HUDEP-2 (cell line): ENCODE measurements around the gene TSTD1.
"Not testable (repeated sequence)": the region's sequence is repeated elsewhere in the genome, so short reads cannot be mapped to it uniquely, and the experiment has no call there.

Source experiments
- DNase-seq, 76 experiments: peaks; one replicate each; lab custom pipeline; 2025; ENCODE audit not compliant: unreplicated experiment in 76 of 76; lab: John Stamatoyannopoulos, UW

TSTD1 gene

GRCh38 chr1:161039546-161039945 is 782 bp upstream of the TSTD1 start:
- no peak for DNase-seq

DNA sequence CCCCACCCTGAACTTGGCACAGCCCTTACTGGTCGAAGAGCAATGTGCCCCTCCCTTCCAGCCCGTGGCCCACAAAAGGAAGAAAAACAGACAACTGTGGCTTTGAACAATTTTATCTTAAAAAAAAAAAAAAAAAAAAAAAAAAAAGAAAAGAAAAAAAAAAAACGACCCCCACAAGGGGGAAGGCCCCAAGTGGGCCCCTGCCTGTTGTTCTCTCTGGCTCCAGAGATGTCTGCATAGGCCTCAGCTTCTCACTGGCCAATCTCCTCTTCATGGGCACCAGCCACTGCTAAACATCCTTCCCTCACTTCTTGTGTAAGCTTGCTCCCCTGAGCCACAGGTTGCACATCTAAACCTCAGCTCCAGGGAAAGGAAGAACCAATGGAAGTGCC is 386 bp upstream of the TSTD1 start:
- DNase-seq, result no peak

- no peak for DNase-seq
These were observed 872 bp downstream of the TSTD1 start for GRCh38 chr1:161037661-161038522.

- DNase-seq, result no peak
These were observed 5.0 kb downstream of the TSTD1 start for GRCh38 chr1:161033751-161034150.

DNA sequence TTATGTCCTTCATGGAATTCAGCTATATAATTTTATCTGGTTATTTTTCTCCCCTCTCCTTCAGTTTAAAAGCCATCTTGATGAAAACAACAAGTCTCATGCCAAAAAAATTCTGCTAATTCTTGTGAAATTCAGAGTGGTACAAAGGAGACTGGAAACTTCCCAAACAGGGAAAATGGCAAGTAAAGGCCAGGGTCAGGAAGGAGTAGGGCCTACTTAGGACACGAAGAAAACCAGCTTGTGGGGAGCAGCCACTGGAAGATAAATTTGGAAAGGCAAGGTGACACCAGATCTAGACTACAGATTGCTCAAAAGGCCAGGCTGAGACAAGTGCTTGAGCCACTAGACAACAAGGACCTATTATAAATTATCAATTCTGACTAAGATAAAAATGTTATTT is 6.4 kb downstream of the TSTD1 start:
- DNase-seq, result no peak

GRCh38 chr1:161031874-161032273 is 6.9 kb downstream of the TSTD1 start:
- DNase-seq, result no peak

DNA sequence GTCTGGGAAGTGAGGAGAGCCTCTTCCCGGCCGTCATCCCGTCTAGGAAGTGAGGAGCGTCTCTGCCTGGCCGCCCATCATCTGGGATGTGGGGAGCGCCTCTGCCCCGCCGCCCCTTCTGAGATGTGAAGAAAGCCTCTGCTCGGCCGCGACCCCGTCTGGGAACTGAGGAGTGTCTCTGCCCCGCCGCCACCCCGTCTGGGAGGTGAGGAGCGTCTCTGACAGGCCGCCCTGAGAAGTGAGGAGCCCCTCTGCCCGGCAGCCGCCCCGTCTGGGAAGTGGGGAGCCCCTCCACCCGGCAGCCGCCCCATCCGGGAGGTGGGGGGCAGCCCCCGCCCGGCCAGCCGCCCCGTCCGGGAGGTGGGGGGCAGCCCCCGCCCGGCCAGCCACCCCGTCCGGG is 9.3 kb downstream of the TSTD1 start:
- not testable (repeated sequence) for DNase-seq

GRCh38 chr1:161026954-161027353 is 11.8 kb downstream of the TSTD1 start:
- DNase-seq, result not testable (repeated sequence)

- DNase-seq, result not testable (repeated sequence)
These were observed 16.3 kb downstream of the TSTD1 start for GRCh38 chr1:161022432-161022831.

- no peak for DNase-seq
These were observed 16.8 kb downstream of the TSTD1 start for GRCh38 chr1:161021970-161022353.

DNA sequence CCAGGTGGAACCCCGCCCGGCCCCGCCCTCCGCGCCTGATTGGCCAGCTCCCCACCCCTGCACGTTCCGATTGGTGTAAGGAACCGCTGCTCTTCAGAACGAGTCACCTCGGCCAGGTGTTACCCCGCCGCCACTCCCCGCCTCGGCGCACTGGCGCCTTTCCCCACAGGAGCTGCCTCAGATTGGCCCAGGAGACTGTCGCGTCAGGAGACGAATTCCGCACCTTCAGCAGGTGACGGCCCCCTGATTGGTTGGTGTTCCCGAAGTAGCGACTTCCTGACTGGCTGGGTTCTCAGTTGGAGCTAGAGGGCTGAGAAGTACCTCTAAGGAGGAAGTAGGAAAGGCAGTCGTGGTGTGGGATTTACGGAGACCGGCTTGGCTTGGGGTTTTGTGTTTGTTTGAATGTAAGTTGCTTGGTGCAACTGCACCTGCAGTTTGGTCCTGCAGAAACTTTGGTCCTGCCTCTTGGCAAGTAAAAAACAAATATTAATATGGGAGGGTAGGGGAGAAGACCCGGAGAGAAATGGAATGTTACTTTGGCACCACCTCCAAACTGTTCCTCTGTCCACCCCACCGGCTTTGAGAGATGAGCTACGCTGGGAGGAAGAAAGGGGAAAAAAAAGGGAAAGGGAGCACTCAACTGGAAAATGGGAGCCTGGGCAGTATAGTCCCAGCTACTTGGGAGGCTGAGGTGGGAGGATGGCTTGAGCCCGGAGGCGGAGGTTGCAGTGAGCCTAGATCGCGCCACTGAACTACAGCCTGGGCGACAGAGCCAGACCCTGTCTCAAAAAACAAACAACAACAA is 17.4 kb downstream of the TSTD1 start:
- peak in 72 of 76 experiments; percentile 31 to 90 (median 74) for DNase-seq

DNA sequence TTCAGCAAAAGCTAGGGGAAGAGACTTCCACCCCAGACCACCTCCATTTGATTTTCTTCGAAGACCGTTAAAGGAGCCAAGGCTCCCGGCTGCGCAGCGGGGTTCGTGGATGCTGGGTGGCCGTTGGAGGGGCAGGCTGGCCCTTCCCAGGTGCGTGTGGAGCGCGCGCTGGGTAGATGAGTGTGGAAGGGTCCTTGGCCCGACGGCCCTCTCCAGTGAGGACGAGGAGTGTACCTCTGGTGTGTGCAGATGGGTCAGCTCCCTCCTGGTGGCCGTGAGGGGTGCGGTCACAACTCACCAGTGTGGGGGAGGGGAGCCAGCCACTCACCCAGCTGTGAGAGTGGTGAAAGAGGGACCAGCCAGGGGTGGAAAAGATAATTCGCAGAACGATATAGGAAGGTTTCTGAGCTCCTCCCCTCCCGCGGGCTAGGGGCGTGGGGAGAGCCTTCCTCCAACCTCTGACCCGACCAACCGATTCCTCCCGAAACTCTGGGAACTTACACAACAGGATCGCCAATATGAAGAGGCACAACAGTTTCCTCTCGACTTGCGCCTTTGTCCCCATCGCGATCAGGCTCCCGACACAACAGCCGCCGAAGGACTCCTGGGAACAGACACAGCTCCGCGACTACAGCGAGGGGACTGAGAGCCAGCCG is 18.1 kb downstream of the TSTD1 start, which contains the start of gene F11R:
TSS of gene F11R (minus strand) at position 644 of the 656 bp plus-strand sequence. CDS start at position 565, 79 bp downstream.
- peak in 69 of 76 experiments; percentile 15 to 90 (median 64) for DNase-seq

GRCh38 chr1:161019751-161020495 is 18.8 kb downstream of the TSTD1 start:
- DNase-seq, result peak in 9 of 76 experiments; percentile 10 to 32 (median 15)

- not testable (repeated sequence) for DNase-seq
These were observed 19.6 kb downstream of the TSTD1 start for GRCh38 chr1:161019111-161019660.

- DNase-seq, result no peak
These were observed 20.2 kb downstream of the TSTD1 start for GRCh38 chr1:161018631-161018930.

GRCh38 chr1:161017756-161018630 is 20.8 kb downstream of the TSTD1 start:
- no peak for DNase-seq

DNA sequence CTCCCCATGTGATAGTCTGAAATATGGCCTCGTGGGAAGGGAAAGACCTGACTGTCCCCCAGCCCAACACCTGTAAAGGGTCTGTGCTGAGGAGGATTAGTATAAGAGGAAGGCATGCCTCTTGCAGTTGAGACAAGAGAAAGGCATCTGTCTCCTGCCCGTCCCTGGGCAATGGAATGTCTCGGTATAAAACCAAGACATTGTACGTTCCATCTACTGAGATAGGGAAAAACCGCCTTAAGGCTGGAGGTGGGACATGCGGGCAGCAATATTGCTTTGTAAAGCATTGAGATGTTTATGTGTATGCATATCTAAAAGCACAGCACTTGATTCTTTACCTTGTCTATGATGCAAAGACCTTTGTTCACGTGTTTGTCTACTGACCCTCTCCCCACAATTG is 21.6 kb downstream of the TSTD1 start:
- not testable (repeated sequence) for DNase-seq

- DNase-seq, result not testable (repeated sequence)
These were observed 22.1 kb downstream of the TSTD1 start for GRCh38 chr1:161016683-161017082.
